NCI-H345 treated with DMSO at 0.1 percent for 48 hours (cell line): ENCODE measurements around the gene PMM1.
"Not testable (repeated sequence)": the region's sequence is repeated elsewhere in the genome, so short reads cannot be mapped to it uniquely, and the experiment has no call there.

ENCODE experiments used
- DNase-seq: peaks from one replicate; lab custom pipeline; 2025; ENCODE audit not compliant: unreplicated experiment; lab: John Stamatoyannopoulos, UW

PMM1 gene

GRCh38 chr22:41597635-41597953 is 8.0 kb upstream of the PMM1 start:
- no peak for DNase-seq

GRCh38 chr22:41596776-41597634 is 7.4 kb upstream of the PMM1 start:
- DNase-seq, result no peak

- DNase-seq, result no peak
Observed at GRCh38 chr22:41595703-41596102, 6.1 kb upstream of the PMM1 start.

GRCh38 chr22:41593336-41593960 is 3.8 kb upstream of the PMM1 start:
- not testable (repeated sequence) for DNase-seq

GRCh38 chr22:41587347-41587723 is 2.3 kb downstream of the PMM1 start:
- no peak for DNase-seq

GRCh38 chr22:41585898-41586297 is 3.7 kb downstream of the PMM1 start:
- no peak for DNase-seq

- no peak for DNase-seq
Observed at GRCh38 chr22:41584881-41585280, 4.8 kb downstream of the PMM1 start.

- DNase-seq, result no peak
Observed at GRCh38 chr22:41582694-41583093, 6.9 kb downstream of the PMM1 start.

GRCh38 chr22:41579997-41580355 is 9.7 kb downstream of the PMM1 start:
- DNase-seq, result no peak

- DNase-seq, result no peak
Observed at GRCh38 chr22:41579297-41579996, 10.2 kb downstream of the PMM1 start.

GRCh38 chr22:41578818-41579217 is 10.8 kb downstream of the PMM1 start:
- no peak for DNase-seq

- no peak for DNase-seq
Observed at GRCh38 chr22:41578114-41578513, 11.5 kb downstream of the PMM1 start.

- no peak for DNase-seq
Observed at GRCh38 chr22:41576877-41577276, 12.8 kb downstream of the PMM1 start.

GRCh38 chr22:41575533-41575932 is 14.1 kb downstream of the PMM1 start:
- no peak for DNase-seq

- DNase-seq, result no peak
Observed at GRCh38 chr22:41574847-41575381, 14.7 kb downstream of the PMM1 start.

- no peak for DNase-seq
Observed at GRCh38 chr22:41573677-41574076, 16.0 kb downstream of the PMM1 start.

GRCh38 chr22:41572305-41572704 is 17.3 kb downstream of the PMM1 start:
- not testable (repeated sequence) for DNase-seq

- DNase-seq, result no peak
Observed at GRCh38 chr22:41571786-41572185, 17.9 kb downstream of the PMM1 start.

GRCh38 chr22:41570221-41570620 is 19.4 kb downstream of the PMM1 start:
- no peak for DNase-seq

GRCh38 chr22:41568811-41569210 is 20.8 kb downstream of the PMM1 start:
- DNase-seq, result no peak

GRCh38 chr22:41567512-41567768 is 22.2 kb downstream of the PMM1 start:
- no peak for DNase-seq

- DNase-seq, result no peak
Observed at GRCh38 chr22:41565403-41566054, 24.1 kb downstream of the PMM1 start.
